Adipose tissue (tissue), 3 donors: ENCODE measurements around the gene TTC7B. TPM values are rescaled to one million over a fixed set of nuclear protein-coding genes. Genes with fewer than 3 reads are reported as not detected.

Experiments
- polyA plus RNA-seq, 3 donors: library from polyadenylated mRNA; stranded (reverse); fragments of 200-250 nt; gene quantifications; one replicate each; pipeline ENCODE4 v1.2.3, GENCODE V29; 2013
- donor health status: healthy with polysubstance abuse.
- donor health status: Bipolar disorder and iron deficiency.
- donor health status: healthy.

Gene TTC7B
- polyA plus RNA-seq, 3 donors, result 14.1 to 35.1 (median 19.7) TPM

Other genes starting within 250 kb of the TTC7B start
- 1 to 10 TPM; 1.0 to 2.8 (median 1.8) TPM for gene RPS6KA5, start 244.2 kb upstream of the TTC7B start, polyA plus RNA-seq